Stomach (tissue), 9 donors: ENCODE data around the gene CYP20A1. TPM values are rescaled to one million over a fixed set of nuclear protein-coding genes. Genes with fewer than 3 reads are reported as not detected.

Experiments
- DNase-seq, 2 donors: peaks; one replicate each; pipeline versions ENCODE4 v3.0.0 to v3.0.0-alpha.2; 2013 to 2019
- H3K27ac ChIP-seq, 5 donors: fragments of 200-600 bp in 4 of 5; sonication (generic) in 4 of 5; one replicate each; pipeline ENCODE4 v1.5.1; 2013 to 2019; ENCODE audit warnings: mild to moderate bottlenecking in 1 of 5, moderate library complexity in 1 of 5
- H3K27me3 ChIP-seq, 3 donors: fragments of 200-600 bp; sonication (generic); one replicate each; pipeline ENCODE4 v1.5.1; 2017 to 2019; ENCODE audit warnings: mixed run types in 1 of 3
- H3K36me3 ChIP-seq, 4 donors: fragments of 200-600 bp; sonication (generic); 1 replicate in 3 of 4; 2 replicates in 1 of 4; pipeline ENCODE4 v1.5.1; 2016 to 2019
- H3K4me1 ChIP-seq, 4 donors: fragments of 200-600 bp; sonication (generic); one replicate each; pipeline ENCODE4 v1.5.1; 2016 to 2019
- H3K4me3 ChIP-seq, 4 donors: fragments of 200-600 bp; sonication (generic) in 3 of 4; one replicate each; pipeline ENCODE4 v1.5.1; 2016 to 2019; ENCODE audit warnings: mild to moderate bottlenecking in 1 of 4
- H3K9me3 ChIP-seq, 4 donors: fragments of 200-600 bp; sonication (generic); one replicate each; pipeline ENCODE4 v1.5.1; 2016 to 2019
- EP300 ChIP-seq: sonication (generic); formaldehyde crosslinking; IDR thresholded peaks from one replicate; pipeline ENCODE4 v1.6.1; 2017; ENCODE audit warnings: antibody characterized with exemption
- POLR2A ChIP-seq, 4 donors: fragments of 450-650 bp; IDR thresholded peaks; one replicate each; pipeline ENCODE4 v1.6.1; 2016; ENCODE audit warnings: antibody characterized with exemption in 4 of 4, control low read depth in 2 of 4, mild to moderate bottlenecking in 1 of 4, moderate library complexity in 1 of 4
- POLR2AphosphoS5 ChIP-seq, 3 donors: sonication (generic); formaldehyde crosslinking; IDR thresholded peaks; one replicate each; pipeline ENCODE4 v1.6.1; 2016; ENCODE audit warnings: antibody characterized with exemption in 3 of 3
- WGBS, 5 donors: extraction: QIAGEN DNeasy Blood & Tissue Kit in 3 of 5; methylation state at CpG; one replicate each; pipeline versions ENCODE4 v1.1.5 to v1.1.7; 2013 to 2018; 5-methylcytosine and 5-hydroxymethylcytosine counted together
- intact Hi-C: fragments of 100-400 bp; cut with DNase I; formaldehyde crosslinking; loops from one replicate; pipeline ENCODE4 v1.15.1; 2023; ENCODE audit warnings: low total_unique reads
- polyA plus RNA-seq, 3 donors: library from polyadenylated mRNA; stranded (reverse); fragments of 200-250 nt; gene quantifications; one replicate each; pipeline ENCODE4 v1.2.3, GENCODE V29; 2013
- small RNA-seq, 4 donors: library from RNA; depleted of rRNA; stranded (forward); fragments of <200 nt; gene quantifications; one replicate each; pipeline ENCODE3, GENCODE V24; 2016
- total RNA-seq, 5 donors: library from RNA; depleted of rRNA; stranded (reverse); fragments of >200 nt; gene quantifications; one replicate each; pipeline versions ENCODE4 v1.1.0 to v1.2.3, GENCODE V29; 2014 to 2016
- TF ChIP-seq, protein P1 (sequence below), 7 experiments: fragments of 450-650 bp in 4 of 7; fragments of 200-600 bp in 3 of 7; sonication (generic) in 3 of 7; IDR thresholded peaks; one replicate each; pipeline ENCODE4 v1.5.1; 2016 to 2019; ENCODE audit warnings: antibody characterized with exemption in 7 of 7, control low read depth in 2 of 7, mild to moderate bottlenecking in 1 of 7
- donor health status: healthy with polysubstance abuse.
- donor health status: Bipolar disorder and iron deficiency.
- donor health status: healthy.

Gene CYP20A1
- total and polyA plus RNA-seq, 8 donors, result 3.8 to 56.7 (median 9.9) TPM

- DNase-seq, result no peak
- Histone ChIP-seq H3K27me3 (no peaks in the 10 kb centered on the region), H3K36me3 (peaks cover 0 to 12% (median 8%) of the 10 kb centered on the region in 4 donors), H3K4me1 (peaks cover 0 to 22% (median 13%) of the 10 kb centered on the region in 4 donors), H3K9me3 (no peaks in the 10 kb centered on the region), H3K4me3 (no peak overlapping the region), H3K27ac (no peak overlapping the region)
- intact Hi-C loops, result no loop called here
- 64 to 78% (median 72%) methylated on average over 1 of the region's 1 CpG for WGBS, 5 donors
- TF ChIP-seq POLR2AphosphoS5 (IDR thresholded peaks at IDR 0.05), result no peak
- TF ChIP-seq, protein P1, sequence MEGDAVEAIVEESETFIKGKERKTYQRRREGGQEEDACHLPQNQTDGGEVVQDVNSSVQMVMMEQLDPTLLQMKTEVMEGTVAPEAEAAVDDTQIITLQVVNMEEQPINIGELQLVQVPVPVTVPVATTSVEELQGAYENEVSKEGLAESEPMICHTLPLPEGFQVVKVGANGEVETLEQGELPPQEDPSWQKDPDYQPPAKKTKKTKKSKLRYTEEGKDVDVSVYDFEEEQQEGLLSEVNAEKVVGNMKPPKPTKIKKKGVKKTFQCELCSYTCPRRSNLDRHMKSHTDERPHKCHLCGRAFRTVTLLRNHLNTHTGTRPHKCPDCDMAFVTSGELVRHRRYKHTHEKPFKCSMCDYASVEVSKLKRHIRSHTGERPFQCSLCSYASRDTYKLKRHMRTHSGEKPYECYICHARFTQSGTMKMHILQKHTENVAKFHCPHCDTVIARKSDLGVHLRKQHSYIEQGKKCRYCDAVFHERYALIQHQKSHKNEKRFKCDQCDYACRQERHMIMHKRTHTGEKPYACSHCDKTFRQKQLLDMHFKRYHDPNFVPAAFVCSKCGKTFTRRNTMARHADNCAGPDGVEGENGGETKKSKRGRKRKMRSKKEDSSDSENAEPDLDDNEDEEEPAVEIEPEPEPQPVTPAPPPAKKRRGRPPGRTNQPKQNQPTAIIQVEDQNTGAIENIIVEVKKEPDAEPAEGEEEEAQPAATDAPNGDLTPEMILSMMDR (IDR thresholded peaks at IDR 0.05), result no peak
- no peak for TF ChIP-seq POLR2A (IDR thresholded peaks at IDR 0.05)
- TF ChIP-seq EP300, result no peak
Observed at GRCh38 chr2:203346612-203347011, 107.8 kb downstream of the CYP20A1 start.

GRCh38 chr2:203347375-203347774 is 108.6 kb downstream of the CYP20A1 start:
- Histone ChIP-seq H3K4me1 (peaks cover 0 to 20% (median 11%) of the 10 kb centered on the region in 4 donors), H3K27ac (no peak overlapping the region), H3K4me3 (no peak overlapping the region), H3K27me3 (no peaks in the 10 kb centered on the region), H3K9me3 (no peaks in the 10 kb centered on the region), H3K36me3 (peaks cover 0 to 12% (median 8%) of the 10 kb centered on the region in 4 donors)
- intact Hi-C loops, result no loop called here
- TF ChIP-seq POLR2A (IDR thresholded peaks at IDR 0.05), result no peak
- no peak for TF ChIP-seq EP300
- TF ChIP-seq POLR2AphosphoS5 (IDR thresholded peaks at IDR 0.05), result no peak
- TF ChIP-seq, protein P1 (IDR thresholded peaks at IDR 0.05), result no peak
- WGBS, 5 donors, result 31 to 56% (median 49%) methylated on average over 4 of the region's 4 CpGs
- DNase-seq, result no peak

DNA sequence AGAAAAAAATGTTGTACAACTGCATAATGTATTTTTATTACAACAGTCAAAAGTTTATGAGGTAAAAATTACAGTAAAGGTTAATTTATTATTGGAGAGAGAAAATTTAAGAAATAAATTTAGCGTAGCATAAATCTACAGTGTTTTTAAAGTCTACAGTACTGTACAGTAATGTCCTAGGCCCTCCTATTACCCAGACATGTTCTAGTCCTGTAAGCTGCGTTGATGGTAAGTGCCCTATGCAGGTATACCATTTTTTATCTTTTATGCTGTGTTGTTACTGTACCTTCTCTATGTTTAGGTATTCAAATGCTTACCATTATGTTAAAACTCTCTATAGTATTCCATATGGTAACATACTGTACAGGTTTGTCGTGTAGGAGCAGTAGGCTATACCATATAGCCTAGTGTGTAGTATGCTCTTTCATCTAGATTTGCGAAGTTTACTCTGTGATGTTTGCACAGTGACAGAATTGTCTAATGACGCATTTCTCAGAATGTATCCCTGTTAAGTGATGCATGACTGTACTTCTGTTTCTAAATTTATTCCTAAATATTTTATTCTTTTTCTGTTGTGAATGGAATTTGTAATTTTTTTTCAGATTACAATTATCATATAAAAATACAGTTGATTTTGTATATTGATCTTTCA is 113.9 kb downstream of the CYP20A1 start:
- peak in 1 of 2 donors; percentile 69 for DNase-seq
- no peak for TF ChIP-seq POLR2AphosphoS5 (IDR thresholded peaks at IDR 0.05)
- TF ChIP-seq, protein P1 (IDR thresholded peaks at IDR 0.05), result no peak
- TF ChIP-seq POLR2A (IDR thresholded peaks at IDR 0.05), result no peak
- no peak for TF ChIP-seq EP300
- H3K4me3 ChIP-seq, result no peak overlapping the region
- no peaks in the 10 kb centered on the region for H3K27me3 ChIP-seq
- intact Hi-C loops, result no loop called here
- no peak overlapping the region for H3K27ac ChIP-seq
- H3K36me3 ChIP-seq, result peaks cover 0 to 7% (median 2%) of the 10 kb centered on the region in 4 donors
- no peaks in the 10 kb centered on the region for H3K9me3 ChIP-seq
- H3K4me1 ChIP-seq, result peaks cover 0 to 5% (median 4%) of the 10 kb centered on the region in 4 donors
- WGBS, 5 donors, result 67 to 80% (median 72%) methylated on average over 5 of the region's 5 CpGs

DNA sequence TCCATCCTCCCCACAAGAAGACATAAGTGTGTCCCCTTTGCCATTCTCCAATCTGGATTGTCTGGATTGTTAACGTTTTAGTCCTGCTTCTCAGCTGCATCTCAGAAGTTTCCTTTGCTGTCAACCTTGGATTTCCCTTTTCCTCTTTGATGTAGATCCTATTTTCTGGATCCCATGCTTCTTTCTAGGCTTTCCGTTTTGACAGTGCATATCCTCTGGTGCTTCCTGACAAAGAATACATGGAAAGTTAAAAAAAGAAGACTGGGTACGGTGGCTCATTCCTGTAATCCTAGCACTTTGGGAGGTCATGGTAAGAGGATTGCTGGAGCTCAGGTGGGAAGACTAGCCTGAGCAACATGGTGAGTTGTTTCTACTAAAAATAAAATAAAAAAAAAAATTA is 116.1 kb downstream of the CYP20A1 start:
- 83 to 88% (median 86%) methylated on average over 3 of the region's 3 CpGs for WGBS, 5 donors
- Histone ChIP-seq H3K27ac (no peak overlapping the region), H3K36me3 (peaks cover 0 to 7% (median 2%) of the 10 kb centered on the region in 4 donors), H3K4me1 (no peaks in the 10 kb centered on the region), H3K27me3 (no peaks in the 10 kb centered on the region), H3K4me3 (no peak overlapping the region), H3K9me3 (no peaks in the 10 kb centered on the region)
- TF ChIP-seq, protein P1 (IDR thresholded peaks at IDR 0.05), result no peak
- TF ChIP-seq EP300, result no peak
- TF ChIP-seq POLR2AphosphoS5 (IDR thresholded peaks at IDR 0.05), result no peak
- TF ChIP-seq POLR2A (IDR thresholded peaks at IDR 0.05), result no peak
- no peak for DNase-seq
- intact Hi-C loops, result no loop called here

Small RNA genes lying within 50 kb of the gene (small RNA-seq; reads per million reads assigned to genes)
- 0 reads per million in 4 donors for gene RN7SL670P

Other genes starting within 250 kb of the CYP20A1 start
- 100 to 1,000 TPM in 2 of 5 donors, 10 to 100 TPM in 3; 66.2 to 158 (median 90.2) TPM for gene NBEAL1, start 224.1 kb upstream of the CYP20A1 start, total RNA-seq
- gene NBEAL1, start 224.1 kb upstream of the CYP20A1 start, polyA plus RNA-seq, result 1 to 10 TPM; 4.2 to 6.7 (median 5.3) TPM
- 100 to 1,000 TPM in 1 of 5 donors, 10 to 100 TPM in 3, 1 to 10 TPM in 1; 6.1 to 151 (median 29.5) TPM for gene ABI2, start 89.4 kb downstream of the CYP20A1 start, total RNA-seq
- gene ABI2, start 89.4 kb downstream of the CYP20A1 start, polyA plus RNA-seq, result 10 to 100 TPM in 2 of 3 donors, 1 to 10 TPM in 1; 7.9 to 11.8 (median 10.8) TPM